Activated T-cell treated with anti-CD3 and anti-CD28 coated beads, Interleukin-2, amount 50 U/mL, for 4 hours (primary cell): ENCODE results near the gene AASDH. TPM values are rescaled to one million over a fixed set of nuclear protein-coding genes. Genes with fewer than 3 reads are reported as not detected.

Experiments
- ATAC-seq, 2 donors: fragments of 200-7000 bp; cut with Tn5 transposase; one replicate each; pipeline ENCODE4 v1.10.0; 2021
- DNase-seq: peaks from one replicate; pipeline ENCODE4 v3.0.0-alpha.2; 2020
- H3K27me3 Mint-ChIP-seq: one replicate; pipeline ENCODE4 v1.8.0; 2021; ENCODE audit warnings: low read depth, mixed read lengths
- H3K36me3 Mint-ChIP-seq: one replicate; pipeline ENCODE4 v1.8.0; 2022; ENCODE audit warnings: mixed read lengths; ENCODE audit not compliant: insufficient read depth
- H3K4me1 Mint-ChIP-seq: one replicate; pipeline ENCODE4 v1.8.0; 2021; ENCODE audit warnings: low read depth, mixed read lengths
- H3K4me3 Mint-ChIP-seq: one replicate; pipeline ENCODE4 v1.8.0; 2021; ENCODE audit warnings: mild to moderate bottlenecking, moderate library complexity, mixed read lengths
- H3K9me3 Mint-ChIP-seq: one replicate; pipeline ENCODE4 v1.8.0; 2021; ENCODE audit warnings: mixed read lengths
- total RNA-seq, 3 donors: library from RNA; stranded (reverse); gene quantifications; one replicate each; pipeline ENCODE4 v1.2.1, GENCODE V29; 2021

AASDH gene
- total RNA-seq, 3 donors from 2014 or later = 6.5 to 9.5 (median 7.9) TPM

- Mint-ChIP-seq H3K4me3 (peak overlapping the region; percentile 46), H3K4me1 (peaks cover 8% of the 10 kb centered on the region), H3K9me3 (no peaks in the 10 kb centered on the region), H3K36me3 (no peaks in the 10 kb centered on the region), H3K27me3 (peaks cover 3% of the 10 kb centered on the region)
- peak; percentile 95 to 96 for ATAC-seq
- peak; percentile 51 for DNase-seq
Observed at GRCh38 chr4:56301181-56301996, 85.9 kb downstream of the AASDH start.

GRCh38 chr4:56298236-56298635 lies 89.1 kb downstream of the AASDH start:
- Mint-ChIP-seq H3K9me3 (no peaks in the 10 kb centered on the region), H3K27me3 (peaks cover 3% of the 10 kb centered on the region), H3K4me1 (peaks cover 10% of the 10 kb centered on the region), H3K36me3 (no peaks in the 10 kb centered on the region), H3K4me3 (no peak overlapping the region)
- ATAC-seq = no peak
- DNase-seq = no peak

- no peak overlapping the region for H3K4me3 Mint-ChIP-seq
Observed at GRCh38 chr4:56297776-56298175, 89.5 kb downstream of the AASDH start.

GRCh38 chr4:56296526-56296925 lies 90.8 kb downstream of the AASDH start:
- peaks cover 10% of the 10 kb centered on the region for H3K4me1 Mint-ChIP-seq
- no peaks in the 10 kb centered on the region for H3K27me3 Mint-ChIP-seq
- DNase-seq = no peak
- no peak for ATAC-seq
- no peak overlapping the region for H3K4me3 Mint-ChIP-seq
- peaks cover 10% of the 10 kb centered on the region for H3K9me3 Mint-ChIP-seq
- no peaks in the 10 kb centered on the region for H3K36me3 Mint-ChIP-seq

More at GRCh38 chr4:56297776-56298175, 89.5 kb downstream of the AASDH start:
- peaks cover 10% of the 10 kb centered on the region for H3K4me1 Mint-ChIP-seq
- no peaks in the 10 kb centered on the region for H3K36me3 Mint-ChIP-seq
- peaks cover 3% of the 10 kb centered on the region for H3K9me3 Mint-ChIP-seq
- DNase-seq (no peak), ATAC-seq (no peak)
- peaks cover under 1% of the 10 kb centered on the region for H3K27me3 Mint-ChIP-seq

GRCh38 chr4:56293121-56293520 lies 94.2 kb downstream of the AASDH start:
- H3K4me3 Mint-ChIP-seq = no peak overlapping the region
- peaks cover 10% of the 10 kb centered on the region for H3K9me3 Mint-ChIP-seq
- H3K36me3 Mint-ChIP-seq = no peaks in the 10 kb centered on the region
- DNase-seq (no peak), ATAC-seq (no peak)
- no peaks in the 10 kb centered on the region for H3K27me3 Mint-ChIP-seq
- H3K4me1 Mint-ChIP-seq = peaks cover 16% of the 10 kb centered on the region

GRCh38 chr4:56289934-56290333 lies 97.4 kb downstream of the AASDH start:
- Mint-ChIP-seq H3K36me3 (no peaks in the 10 kb centered on the region), H3K4me1 (peaks cover 14% of the 10 kb centered on the region), H3K9me3 (peaks cover 10% of the 10 kb centered on the region), H3K27me3 (no peaks in the 10 kb centered on the region), H3K4me3 (peak overlapping the region; percentile 30)
- peak; percentile 30 to 38 for ATAC-seq
- DNase-seq = no peak

- peaks cover 10% of the 10 kb centered on the region for H3K9me3 Mint-ChIP-seq
- no peak overlapping the region for H3K4me3 Mint-ChIP-seq
- peaks cover 14% of the 10 kb centered on the region for H3K4me1 Mint-ChIP-seq
- H3K36me3 Mint-ChIP-seq = no peaks in the 10 kb centered on the region
- DNase-seq = no peak
- no peak for ATAC-seq
- no peaks in the 10 kb centered on the region for H3K27me3 Mint-ChIP-seq
Observed at GRCh38 chr4:56288663-56289062, 98.6 kb downstream of the AASDH start.

Other genes starting within 250 kb of the AASDH start
- gene PPAT, start 48.1 kb upstream of the AASDH start, total RNA-seq = 10 to 100 TPM; 68.9 to 79.0 (median 76.7) TPM
- gene PAICS, start 48.8 kb upstream of the AASDH start, total RNA-seq = 100 to 1,000 TPM; 309 to 370 (median 332) TPM
- gene SRP72, start 80.1 kb upstream of the AASDH start, total RNA-seq = 100 to 1,000 TPM; 206 to 227 (median 213) TPM
- under 1 TPM; 0.18 to 0.46 (median 0.42) TPM for gene ARL9, start 118.3 kb upstream of the AASDH start, total RNA-seq